NT2/D1 (cell line): ENCODE results near the gene COL11A1.

ENCODE experiments used
- SUZ12 ChIP-seq: IDR thresholded peaks from 2 replicates; pipeline ENCODE4 v1.6.1; 2011; ENCODE audit not compliant: insufficient read length, insufficient read depth; ENCODE audit errors: extremely low read depth
- YY1 ChIP-seq: IDR thresholded peaks from 2 replicates; pipeline ENCODE4 v1.6.1; 2011; ENCODE audit not compliant: insufficient read length, insufficient read depth
- ZNF274 ChIP-seq: IDR thresholded peaks from 2 replicates; pipeline ENCODE4 v1.6.1; 2011; ENCODE audit warnings: mild to moderate bottlenecking, low read depth, low read length

DNA sequence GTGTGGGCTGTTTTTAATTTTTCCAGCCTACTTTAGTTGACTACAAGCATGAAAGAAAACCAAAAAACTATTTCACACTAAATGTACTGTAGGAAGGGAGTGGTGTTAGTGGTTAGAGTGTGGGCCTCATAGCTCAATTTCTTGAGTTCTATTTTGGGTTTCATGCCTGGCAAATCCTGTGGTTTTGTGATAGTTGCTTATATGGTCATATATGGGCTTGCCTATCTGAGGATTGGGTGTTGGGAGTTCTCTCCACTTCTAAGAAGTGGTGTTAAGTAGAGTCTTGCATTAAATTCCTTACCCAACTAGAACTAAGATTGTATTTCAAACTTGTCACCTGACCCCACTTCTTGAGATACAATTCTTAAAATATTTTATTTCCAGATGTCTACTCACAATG lies 37.8 kb upstream of the COL11A1 start:
- TF ChIP-seq ZNF274 (no peak), SUZ12 (no peak), YY1 (no peak)
